Bronchial epithelial cell (primary cell): Measurements from ENCODE around the gene FMO2. TPM values are rescaled to one million over a fixed set of nuclear protein-coding genes. Genes with fewer than 3 reads are reported as not detected.
A peak's percentile ranks its signal among the peaks of the same experiment; 100 is the strongest.

Experiments
- DNase-seq: peaks from one replicate; pipeline ENCODE4 v3.0.0-alpha.2; 2010; ENCODE audit warnings: low read depth
- FAIRE-seq: peaks from 2 replicates; lab custom pipeline; 2011; peaks lifted over from hg19 to GRCh38; lab: Jason Lieb, UNC
- H3K27me3 ChIP-seq: 2 replicates; pipeline ENCODE4 v1.5.1; 2011; ENCODE audit warnings: low read length; ENCODE audit not compliant: control insufficient read depth, insufficient read depth
- H3K36me3 ChIP-seq: 2 replicates; pipeline ENCODE4 v1.5.1; 2011; ENCODE audit warnings: low read length; ENCODE audit not compliant: control insufficient read depth, insufficient read depth
- H3K4me3 ChIP-seq: 2 replicates; pipeline ENCODE4 v1.5.1; 2011; ENCODE audit warnings: mild to moderate bottlenecking, low read depth, low read length, control low read depth
- total RNA-seq: library from RNA; depleted of rRNA; stranded (reverse); fragments of >200 nt; gene quantifications from 2 replicates; pipeline ENCODE4 v1.2.1, GENCODE V29; 2014
- TF ChIP-seq, protein P1 (sequence below): IDR thresholded peaks from 2 replicates; pipeline ENCODE4 v1.5.1; 2011; ENCODE audit warnings: mild to moderate bottlenecking, moderate library complexity, low read length, control low read depth, inconsistent platforms; ENCODE audit not compliant: insufficient read depth, severe bottlenecking

FMO2 gene
- total RNA-seq, 1 donor from 2014 or later: not detected

- TF ChIP-seq, protein P1, sequence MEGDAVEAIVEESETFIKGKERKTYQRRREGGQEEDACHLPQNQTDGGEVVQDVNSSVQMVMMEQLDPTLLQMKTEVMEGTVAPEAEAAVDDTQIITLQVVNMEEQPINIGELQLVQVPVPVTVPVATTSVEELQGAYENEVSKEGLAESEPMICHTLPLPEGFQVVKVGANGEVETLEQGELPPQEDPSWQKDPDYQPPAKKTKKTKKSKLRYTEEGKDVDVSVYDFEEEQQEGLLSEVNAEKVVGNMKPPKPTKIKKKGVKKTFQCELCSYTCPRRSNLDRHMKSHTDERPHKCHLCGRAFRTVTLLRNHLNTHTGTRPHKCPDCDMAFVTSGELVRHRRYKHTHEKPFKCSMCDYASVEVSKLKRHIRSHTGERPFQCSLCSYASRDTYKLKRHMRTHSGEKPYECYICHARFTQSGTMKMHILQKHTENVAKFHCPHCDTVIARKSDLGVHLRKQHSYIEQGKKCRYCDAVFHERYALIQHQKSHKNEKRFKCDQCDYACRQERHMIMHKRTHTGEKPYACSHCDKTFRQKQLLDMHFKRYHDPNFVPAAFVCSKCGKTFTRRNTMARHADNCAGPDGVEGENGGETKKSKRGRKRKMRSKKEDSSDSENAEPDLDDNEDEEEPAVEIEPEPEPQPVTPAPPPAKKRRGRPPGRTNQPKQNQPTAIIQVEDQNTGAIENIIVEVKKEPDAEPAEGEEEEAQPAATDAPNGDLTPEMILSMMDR: no peak
- DNase-seq (no peak), FAIRE-seq (no peak)
- Histone ChIP-seq H3K4me3 (no peak overlapping the region), H3K27me3 (no peaks in the 10 kb centered on the region), H3K36me3 (no peaks in the 10 kb centered on the region)
Measured at GRCh38 chr1:171218661-171219060, 33.6 kb downstream of the FMO2 start.

- no peaks in the 10 kb centered on the region for H3K36me3 ChIP-seq
- no peaks in the 10 kb centered on the region for H3K27me3 ChIP-seq
- DNase-seq (peak; percentile 52), FAIRE-seq (no peak)
- H3K4me3 ChIP-seq: no peak overlapping the region
- TF ChIP-seq, protein P1: no peak
Measured at GRCh38 chr1:171219346-171220080, 34.4 kb downstream of the FMO2 start.

DNA sequence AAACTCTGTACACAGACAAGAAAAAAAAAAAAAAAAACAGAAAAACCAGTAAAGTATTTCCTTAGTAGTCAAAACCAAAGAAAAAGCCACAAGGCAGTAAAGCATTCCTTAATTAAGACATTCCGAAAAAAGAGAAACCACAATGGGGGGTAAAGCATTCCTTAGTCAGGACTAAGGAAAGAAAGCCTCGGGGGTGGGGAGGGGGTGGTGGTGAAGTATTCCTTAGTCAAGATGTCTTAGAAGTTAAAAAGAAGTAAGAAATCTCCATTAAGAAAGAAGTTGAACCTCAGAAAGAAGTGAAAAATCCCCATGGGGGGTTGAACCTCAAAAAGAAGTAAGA, 35.0 kb downstream of the FMO2 start:
- Histone ChIP-seq H3K36me3 (no peaks in the 10 kb centered on the region), H3K27me3 (no peaks in the 10 kb centered on the region), H3K4me3 (no peak overlapping the region)
- FAIRE-seq (no peak), DNase-seq (peak; percentile 46)
- TF ChIP-seq, protein P1: no peak

DNA sequence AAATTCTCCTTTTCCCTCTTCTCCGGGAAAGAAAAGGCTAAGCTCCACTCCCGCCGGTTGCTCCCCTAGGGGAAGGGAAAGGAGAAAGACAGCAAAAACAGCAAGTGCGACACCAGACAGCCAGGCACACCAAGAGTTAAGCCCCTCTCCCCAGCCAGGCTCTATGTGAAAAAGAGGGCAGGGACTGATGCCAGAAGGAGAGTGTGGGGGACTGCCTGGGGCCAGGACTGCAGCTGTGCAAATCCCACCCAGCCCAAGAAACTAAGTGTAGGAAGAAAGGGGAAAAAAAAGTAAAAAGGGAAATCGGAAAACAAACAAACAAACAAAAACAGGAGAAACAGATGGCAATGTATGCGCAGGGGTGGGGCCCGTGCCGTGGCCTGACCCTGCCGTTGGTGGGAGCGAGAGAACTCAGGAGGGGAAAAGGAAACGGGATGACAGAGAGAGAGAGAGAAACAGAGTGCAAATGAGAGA, 35.5 kb downstream of the FMO2 start:
- no peaks in the 10 kb centered on the region for H3K36me3 ChIP-seq
- H3K27me3 ChIP-seq: no peaks in the 10 kb centered on the region
- TF ChIP-seq, protein P1: no peak
- no peak overlapping the region for H3K4me3 ChIP-seq
- DNase-seq (no peak), FAIRE-seq (no peak)

GRCh38 chr1:171221665-171222591, 36.8 kb downstream of the FMO2 start:
- no peak overlapping the region for H3K4me3 ChIP-seq
- peak; percentile 64 for DNase-seq
- H3K36me3 ChIP-seq: no peaks in the 10 kb centered on the region
- TF ChIP-seq, protein P1: no peak
- no peak for FAIRE-seq
- H3K27me3 ChIP-seq: no peaks in the 10 kb centered on the region
